SK-N-SH (cell line): ENCODE measurements around the gene DPPA2. TPM values are rescaled to one million over a fixed set of nuclear protein-coding genes. Genes with fewer than 3 reads are reported as not detected.

Experiments
- CTCF ChIA-PET: fragments of 300-600, 350-600 bp; formaldehyde crosslinking; extraction: SDS; loops from one replicate; lab custom pipeline; 2021; lab: Yijun Ruan, JAX
- POLR2A ChIA-PET: fragments of 350-600 bp; sonication (Branson Sonifier 250); formaldehyde crosslinking; extraction: SDS; loops from one replicate; lab custom pipeline; 2020; ENCODE audit warnings: antibody characterized with exemption, inconsistent platforms; lab: Yijun Ruan, JAX
- DNase-seq: peaks from one replicate; pipeline ENCODE4 v3.0.0; 2012
- H2AFZ ChIP-seq: fragments of 200-600 bp; sonication (generic); 2 replicates; pipeline ENCODE4 v1.8.1; 2016; ENCODE audit warnings: antibody characterized with exemption, mild to moderate bottlenecking, low read depth
- H3F3A ChIP-seq: fragments of 200-600 bp; sonication (generic); replicated peaks from 2 replicates; pipeline ENCODE3; 2016; ENCODE audit warnings: antibody characterized with exemption, mild to moderate bottlenecking; ENCODE audit not compliant: insufficient read depth
- H3K27ac ChIP-seq, 2 experiments: fragments of 200-500 bp in 1 of 2; fragments of 200-600 bp in 1 of 2; sonication (Bioruptor generic) in 1 of 2; sonication (generic), shearing (Covaris generic) in 1 of 2; 2 replicates each; pipeline versions ENCODE4 v1.5.1 to v1.6.1; 2014 to 2016; ENCODE audit warnings: low read depth in 2 of 2, inconsistent platforms in 1 of 2, low read length in 1 of 2, mild to moderate bottlenecking in 1 of 2, mixed read lengths in 1 of 2
- H3K27me3 ChIP-seq: fragments of 200-600 bp; sonication (generic), shearing (Covaris generic); 2 replicates; pipeline ENCODE4 v1.6.1; 2016; ENCODE audit warnings: mixed run types; ENCODE audit not compliant: insufficient read depth
- H3K36me3 ChIP-seq, 2 experiments: fragments of 200-500 bp in 1 of 2; fragments of 200-600 bp in 1 of 2; sonication (Bioruptor generic) in 1 of 2; sonication (generic) in 1 of 2; replicated peaks in 1 of 2; 2 replicates each; pipeline versions ENCODE3 to v1.5.1; 2014 to 2016; ENCODE audit warnings: low read length in 1 of 2, mild to moderate bottlenecking in 1 of 2; ENCODE audit not compliant: insufficient read depth in 2 of 2, control insufficient read depth in 1 of 2
- H3K4me1 ChIP-seq, 2 experiments: fragments of 200-500 bp in 1 of 2; fragments of 200-600 bp in 1 of 2; sonication (Bioruptor generic) in 1 of 2; sonication (generic), shearing (Covaris generic) in 1 of 2; 2 replicates each; pipeline versions ENCODE4 v1.5.1 to v1.6.1; 2014 to 2016; ENCODE audit warnings: low read depth in 1 of 2, low read length in 1 of 2, mixed run types in 1 of 2; ENCODE audit not compliant: insufficient read depth in 2 of 2, control insufficient read depth in 1 of 2
- H3K4me2 ChIP-seq: fragments of 200-600 bp; sonication (generic), shearing (Covaris generic); 2 replicates; pipeline ENCODE4 v1.6.1; 2017; ENCODE audit warnings: mixed run types
- H3K4me3 ChIP-seq, 2 experiments: fragments of 200-500 bp in 1 of 2; fragments of 200-600 bp in 1 of 2; sonication (Bioruptor generic) in 1 of 2; sonication (generic), shearing (Covaris generic) in 1 of 2; 2 replicates each; pipeline versions ENCODE4 v1.5.1 to v1.8.1; 2014 to 2016; ENCODE audit warnings: low read depth in 2 of 2, inconsistent platforms in 1 of 2, low read length in 1 of 2, mild to moderate bottlenecking in 1 of 2, mixed read lengths in 1 of 2, moderate library complexity in 1 of 2
- H3K79me2 ChIP-seq: fragments of 200-600 bp; sonication (generic); 2 replicates; pipeline ENCODE4 v1.8.1; 2017; ENCODE audit warnings: mild to moderate bottlenecking; ENCODE audit not compliant: insufficient read depth
- H3K9ac ChIP-seq: fragments of 200-600 bp; sonication (generic); 2 replicates; pipeline ENCODE4 v1.6.1; 2017; ENCODE audit warnings: mixed run types
- H3K9me2 ChIP-seq: fragments of 200-600 bp; sonication (generic); 2 replicates; pipeline ENCODE4 v1.6.1; 2017; ENCODE audit warnings: mixed run types
- H3K9me3 ChIP-seq: fragments of 200-600 bp; sonication (generic); 2 replicates; pipeline ENCODE4 v1.6.1; 2017; ENCODE audit warnings: mixed run types, mild to moderate bottlenecking, moderate library complexity
- H4K20me1 ChIP-seq: fragments of 200-600 bp; sonication (generic); 2 replicates; pipeline ENCODE4 v1.6.1; 2017; ENCODE audit warnings: mild to moderate bottlenecking, mixed run types; ENCODE audit not compliant: insufficient read depth
- EP300 ChIP-seq, 2 experiments: IDR thresholded peaks; 2 replicates each; pipeline versions ENCODE4 v1.4.0 to v1.6.1; 2012; ENCODE audit warnings: borderline replicate concordance in 1 of 2, low read depth in 1 of 2, low read length in 1 of 2
- GABPA ChIP-seq: IDR thresholded peaks from 2 replicates; pipeline ENCODE4 v1.4.0; 2012; ENCODE audit warnings: low read depth, mild to moderate bottlenecking
- JUND ChIP-seq: IDR thresholded peaks from 2 replicates; pipeline ENCODE4 v1.4.0; 2012
- MAX ChIP-seq: IDR thresholded peaks from 2 replicates; pipeline ENCODE4 v1.4.0; 2012; ENCODE audit warnings: low read depth
- MEF2A ChIP-seq: IDR thresholded peaks from 2 replicates; pipeline ENCODE4 v1.4.0; 2012; ENCODE audit warnings: low read depth, borderline replicate concordance
- MXI1 ChIP-seq: IDR thresholded peaks from 2 replicates; pipeline ENCODE4 v1.6.1; 2012; ENCODE audit warnings: mild to moderate bottlenecking, low read depth, low read length, improper control_type of control experiment
- NFIC ChIP-seq: IDR thresholded peaks from 2 replicates; pipeline ENCODE4 v1.4.0; 2012; ENCODE audit warnings: borderline replicate concordance
- POLR2AphosphoS5 ChIP-seq: IDR thresholded peaks from 2 replicates; pipeline ENCODE4 v1.6.1; 2012; ENCODE audit warnings: low read depth, low read length
- RXRA ChIP-seq: IDR thresholded peaks from 2 replicates; pipeline ENCODE4 v1.4.0; 2012; ENCODE audit warnings: low read depth, mild to moderate bottlenecking, borderline replicate concordance
- TCF12 ChIP-seq: IDR thresholded peaks from 2 replicates; pipeline ENCODE4 v1.4.0; 2012
- TEAD4 ChIP-seq: IDR thresholded peaks from 2 replicates; pipeline ENCODE4 v1.4.0; 2012; ENCODE audit warnings: mild to moderate bottlenecking, borderline replicate concordance; ENCODE audit not compliant: insufficient read depth
- WGBS: methylation state at CpG from one replicate; pipeline ENCODE4 v1.1.6; 2017; ENCODE audit warnings: low lambda C conversion rate; 5-methylcytosine and 5-hydroxymethylcytosine counted together
- polyA plus RNA-seq, 3 experiments: library from polyadenylated mRNA; depleted of rRNA; stranded (reverse); fragments of >200 nt; gene quantifications; 2 replicates each; pipeline ENCODE4 v1.2.3, GENCODE V29; 2012
- TF ChIP-seq, protein P1 (sequence below): IDR thresholded peaks from 2 replicates; pipeline ENCODE4; 2012
- TF ChIP-seq, protein P2 (sequence below): fragments of 200-600 bp; sonication (generic); IDR thresholded peaks from 2 replicates; pipeline ENCODE4 v1.6.1; 2017; ENCODE audit warnings: antibody characterized with exemption, mild to moderate bottlenecking, moderate library complexity
- TF ChIP-seq, protein P3 (sequence below): IDR thresholded peaks from 2 replicates; pipeline ENCODE4 v1.6.1; 2012; ENCODE audit warnings: mild to moderate bottlenecking, low read depth, low read length, moderate library complexity
- TF ChIP-seq, protein P4 (sequence below): fragments of 150-350 bp; IDR thresholded peaks from 2 replicates; pipeline ENCODE4 v1.6.1; 2016; ENCODE audit warnings: mild to moderate bottlenecking, low read depth, low read length

The DPPA2 gene
- polyA plus RNA-seq, 1 of the 3 experiments (the other 2 are of a cell fraction), result not detected

DNA sequence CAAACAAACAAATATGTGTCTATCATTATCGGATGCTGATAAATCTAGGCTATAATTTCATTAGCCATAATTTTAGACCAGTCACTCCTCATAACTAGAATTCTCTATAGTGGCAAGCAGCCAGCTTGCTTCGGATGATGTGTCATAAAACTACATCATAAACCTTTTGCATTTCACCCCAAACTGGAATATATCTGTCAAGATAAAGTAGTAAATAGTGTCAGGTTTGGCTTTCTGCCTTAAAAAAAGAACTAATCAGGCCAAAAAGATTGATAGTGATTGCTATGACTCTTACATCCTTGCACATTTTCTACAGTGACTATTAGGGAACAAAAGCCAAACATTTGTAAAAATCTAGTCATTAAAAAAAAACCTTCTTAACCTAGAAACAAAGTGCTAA, 51.0 kb downstream of the DPPA2 start:
- no peaks in the 10 kb centered on the region for H3K9me3 ChIP-seq
- H3K4me3 ChIP-seq, result no peak overlapping the region
- H3K27me3 ChIP-seq, result no peaks in the 10 kb centered on the region
- no peak overlapping the region for H2AFZ ChIP-seq
- ChIA-PET CTCF (interaction anchor here (0.9 kb wide), 1 partner anchor 91 kb away, joined by 3 read pairs; no protein-coding TSS in a partner anchor), POLR2A (no interaction called here)
- H3K9ac ChIP-seq, result no peak overlapping the region
- H3K4me1 ChIP-seq, result no peaks in the 10 kb centered on the region
- no peak for DNase-seq
- H3K4me2 ChIP-seq, result no peak overlapping the region
- no peaks in the 10 kb centered on the region for H3F3A ChIP-seq
- H3K79me2 ChIP-seq, result no peaks in the 10 kb centered on the region
- H3K36me3 ChIP-seq, result no peaks in the 10 kb centered on the region
- H3K9me2 ChIP-seq, result no peaks in the 10 kb centered on the region
- no peak overlapping the region for H3K27ac ChIP-seq
- H4K20me1 ChIP-seq, result no peaks in the 10 kb centered on the region
- TF ChIP-seq, protein P1, sequence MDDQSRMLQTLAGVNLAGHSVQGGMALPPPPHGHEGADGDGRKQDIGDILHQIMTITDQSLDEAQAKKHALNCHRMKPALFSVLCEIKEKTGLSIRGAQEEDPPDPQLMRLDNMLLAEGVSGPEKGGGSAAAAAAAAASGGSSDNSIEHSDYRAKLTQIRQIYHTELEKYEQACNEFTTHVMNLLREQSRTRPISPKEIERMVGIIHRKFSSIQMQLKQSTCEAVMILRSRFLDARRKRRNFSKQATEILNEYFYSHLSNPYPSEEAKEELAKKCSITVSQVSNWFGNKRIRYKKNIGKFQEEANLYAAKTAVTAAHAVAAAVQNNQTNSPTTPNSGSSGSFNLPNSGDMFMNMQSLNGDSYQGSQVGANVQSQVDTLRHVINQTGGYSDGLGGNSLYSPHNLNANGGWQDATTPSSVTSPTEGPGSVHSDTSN, result peak; percentile 69
- TF ChIP-seq POLR2AphosphoS5 (no peak), TCF12 (peak; percentile 47; the same call in 1 of the 2 replicates), EP300 (IDR thresholded peaks at IDR 0.05; ENCODE audit: borderline replicate concordance in 1 of 2, low read depth in 1 of 2, low read length in 1 of 2) (0 out of 4 replicates have a peak, but pooled peaks of 1 of the 2 experiments have one; percentile 9), RXRA (no peak), JUND (peak; percentile 10; the same call in 1 of the 2 replicates), MXI1 (no peak), NFIC (peak; percentile 72), GABPA (no peak), MAX (no peak), MEF2A (no peak), TEAD4 (no peak)
- TF ChIP-seq, protein P2, sequence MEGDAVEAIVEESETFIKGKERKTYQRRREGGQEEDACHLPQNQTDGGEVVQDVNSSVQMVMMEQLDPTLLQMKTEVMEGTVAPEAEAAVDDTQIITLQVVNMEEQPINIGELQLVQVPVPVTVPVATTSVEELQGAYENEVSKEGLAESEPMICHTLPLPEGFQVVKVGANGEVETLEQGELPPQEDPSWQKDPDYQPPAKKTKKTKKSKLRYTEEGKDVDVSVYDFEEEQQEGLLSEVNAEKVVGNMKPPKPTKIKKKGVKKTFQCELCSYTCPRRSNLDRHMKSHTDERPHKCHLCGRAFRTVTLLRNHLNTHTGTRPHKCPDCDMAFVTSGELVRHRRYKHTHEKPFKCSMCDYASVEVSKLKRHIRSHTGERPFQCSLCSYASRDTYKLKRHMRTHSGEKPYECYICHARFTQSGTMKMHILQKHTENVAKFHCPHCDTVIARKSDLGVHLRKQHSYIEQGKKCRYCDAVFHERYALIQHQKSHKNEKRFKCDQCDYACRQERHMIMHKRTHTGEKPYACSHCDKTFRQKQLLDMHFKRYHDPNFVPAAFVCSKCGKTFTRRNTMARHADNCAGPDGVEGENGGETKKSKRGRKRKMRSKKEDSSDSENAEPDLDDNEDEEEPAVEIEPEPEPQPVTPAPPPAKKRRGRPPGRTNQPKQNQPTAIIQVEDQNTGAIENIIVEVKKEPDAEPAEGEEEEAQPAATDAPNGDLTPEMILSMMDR, result no peak
- TF ChIP-seq, protein P3, sequence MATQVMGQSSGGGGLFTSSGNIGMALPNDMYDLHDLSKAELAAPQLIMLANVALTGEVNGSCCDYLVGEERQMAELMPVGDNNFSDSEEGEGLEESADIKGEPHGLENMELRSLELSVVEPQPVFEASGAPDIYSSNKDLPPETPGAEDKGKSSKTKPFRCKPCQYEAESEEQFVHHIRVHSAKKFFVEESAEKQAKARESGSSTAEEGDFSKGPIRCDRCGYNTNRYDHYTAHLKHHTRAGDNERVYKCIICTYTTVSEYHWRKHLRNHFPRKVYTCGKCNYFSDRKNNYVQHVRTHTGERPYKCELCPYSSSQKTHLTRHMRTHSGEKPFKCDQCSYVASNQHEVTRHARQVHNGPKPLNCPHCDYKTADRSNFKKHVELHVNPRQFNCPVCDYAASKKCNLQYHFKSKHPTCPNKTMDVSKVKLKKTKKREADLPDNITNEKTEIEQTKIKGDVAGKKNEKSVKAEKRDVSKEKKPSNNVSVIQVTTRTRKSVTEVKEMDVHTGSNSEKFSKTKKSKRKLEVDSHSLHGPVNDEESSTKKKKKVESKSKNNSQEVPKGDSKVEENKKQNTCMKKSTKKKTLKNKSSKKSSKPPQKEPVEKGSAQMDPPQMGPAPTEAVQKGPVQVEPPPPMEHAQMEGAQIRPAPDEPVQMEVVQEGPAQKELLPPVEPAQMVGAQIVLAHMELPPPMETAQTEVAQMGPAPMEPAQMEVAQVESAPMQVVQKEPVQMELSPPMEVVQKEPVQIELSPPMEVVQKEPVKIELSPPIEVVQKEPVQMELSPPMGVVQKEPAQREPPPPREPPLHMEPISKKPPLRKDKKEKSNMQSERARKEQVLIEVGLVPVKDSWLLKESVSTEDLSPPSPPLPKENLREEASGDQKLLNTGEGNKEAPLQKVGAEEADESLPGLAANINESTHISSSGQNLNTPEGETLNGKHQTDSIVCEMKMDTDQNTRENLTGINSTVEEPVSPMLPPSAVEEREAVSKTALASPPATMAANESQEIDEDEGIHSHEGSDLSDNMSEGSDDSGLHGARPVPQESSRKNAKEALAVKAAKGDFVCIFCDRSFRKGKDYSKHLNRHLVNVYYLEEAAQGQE, result no peak
- TF ChIP-seq, protein P4, sequence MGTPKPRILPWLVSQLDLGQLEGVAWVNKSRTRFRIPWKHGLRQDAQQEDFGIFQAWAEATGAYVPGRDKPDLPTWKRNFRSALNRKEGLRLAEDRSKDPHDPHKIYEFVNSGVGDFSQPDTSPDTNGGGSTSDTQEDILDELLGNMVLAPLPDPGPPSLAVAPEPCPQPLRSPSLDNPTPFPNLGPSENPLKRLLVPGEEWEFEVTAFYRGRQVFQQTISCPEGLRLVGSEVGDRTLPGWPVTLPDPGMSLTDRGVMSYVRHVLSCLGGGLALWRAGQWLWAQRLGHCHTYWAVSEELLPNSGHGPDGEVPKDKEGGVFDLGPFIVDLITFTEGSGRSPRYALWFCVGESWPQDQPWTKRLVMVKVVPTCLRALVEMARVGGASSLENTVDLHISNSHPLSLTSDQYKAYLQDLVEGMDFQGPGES, result no peak
- WGBS, result 18% methylated on average over 2 of the region's 2 CpGs
